ENCODE data around the gene GPR35.

DNA sequence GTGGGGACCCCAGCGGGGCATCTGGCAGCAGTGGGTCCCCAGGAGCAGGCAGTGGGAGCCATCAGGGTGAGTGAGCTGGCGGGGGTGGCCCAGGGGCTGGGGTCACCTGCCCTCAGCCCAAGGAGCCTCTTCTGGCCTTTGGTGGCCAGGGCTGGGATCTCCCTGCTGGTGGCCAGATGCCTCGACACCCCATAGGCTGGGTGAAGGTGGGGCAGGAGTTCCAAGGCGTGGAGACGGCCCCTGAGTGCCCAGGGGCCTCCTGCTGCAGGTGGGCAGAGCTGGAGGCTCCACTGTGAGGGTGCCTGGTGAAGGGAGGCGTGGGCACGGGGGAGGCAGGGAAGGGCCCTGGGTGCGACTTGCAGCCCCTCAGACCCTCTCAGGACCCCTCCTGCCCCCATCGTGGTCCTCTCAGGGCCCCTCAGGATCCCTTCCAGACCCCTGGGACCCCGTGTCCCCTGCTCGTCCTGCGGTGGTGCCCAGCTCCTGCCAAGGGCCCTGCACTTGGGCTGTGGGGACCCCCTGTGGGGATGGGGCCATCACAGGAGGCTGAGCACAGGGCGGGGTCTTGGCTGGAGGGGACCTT, 5.0 kb upstream of the GPR35 start:
- TF ChIP-seq CTCF (IDR thresholded peaks at IDR 0.05; ENCODE audit: low read depth, low read length) (no peak), EZH2phosphoT487 (IDR thresholded peaks at IDR 0.05; ENCODE audit: low read depth) (no peak)

Data from OCI-LY3 (cell line).